GM18505 (cell line): ENCODE measurements around the gene RBM4.

Source experiments
- ATAC-seq: cut with Tn5 transposase; IDR thresholded peaks from one replicate; pipeline ENCODE4 v1.9.1; 2021; ENCODE audit not compliant: unreplicated experiment
- POLR2A ChIP-seq: IDR thresholded peaks from 4 replicates; pipeline ENCODE4 v1.6.1; 2011; ENCODE audit warnings: borderline replicate concordance; ENCODE audit not compliant: insufficient read depth, insufficient read length; ENCODE audit errors: extremely low read depth

RBM4 gene

DNA sequence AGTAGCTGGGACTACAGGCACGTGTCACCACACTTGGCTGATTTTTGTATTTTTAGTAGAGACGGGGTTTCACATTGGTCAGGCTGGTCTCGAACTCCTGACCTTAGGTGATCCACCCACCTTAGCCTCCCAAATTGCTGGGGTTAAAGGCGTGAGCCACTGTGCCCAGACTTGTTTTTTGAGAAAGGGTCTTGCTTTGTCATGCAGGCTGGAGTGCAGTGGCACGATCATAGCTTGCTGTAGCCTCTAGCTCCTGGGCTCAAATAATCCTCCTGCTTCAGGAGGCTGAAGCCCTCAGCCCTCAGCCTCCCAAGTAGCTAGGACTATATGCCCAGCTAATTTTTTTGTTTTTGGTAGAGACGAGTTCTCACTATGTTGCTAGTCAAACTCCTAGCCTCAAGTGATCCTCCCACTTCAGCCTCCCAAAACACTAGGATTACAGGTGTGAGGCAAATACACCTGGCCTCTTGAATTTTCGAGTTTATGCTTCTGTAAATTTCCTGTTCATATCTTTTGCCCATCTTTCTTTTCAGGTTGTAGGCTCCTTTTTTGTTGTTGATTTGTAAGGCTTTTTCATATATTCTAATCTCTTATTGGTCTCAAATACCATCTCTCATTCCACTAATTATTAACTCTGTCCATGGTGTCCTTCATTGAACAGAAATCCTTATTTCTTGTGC, 42.6 kb downstream of the RBM4 start:
- no peak for TF ChIP-seq POLR2A
- no peak for ATAC-seq

DNA sequence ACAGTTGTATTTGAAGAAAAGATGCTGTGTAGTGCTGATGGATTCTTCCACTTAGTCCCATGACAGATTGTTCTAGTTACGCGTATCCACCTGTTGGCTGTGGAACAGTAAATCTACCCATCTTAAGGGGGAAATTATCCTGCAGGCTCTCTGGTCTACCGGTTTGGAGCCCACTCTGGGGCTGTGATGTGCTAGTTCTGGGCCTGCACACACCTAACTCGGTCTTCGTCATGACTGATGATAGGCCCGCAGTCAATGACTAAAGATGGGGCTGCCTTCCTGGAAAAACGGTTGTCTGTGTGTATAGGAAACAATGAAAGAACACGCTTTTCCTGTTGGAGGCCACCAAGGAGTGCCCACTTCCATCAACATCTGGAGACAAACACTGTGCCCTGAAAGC, 45.4 kb downstream of the RBM4 start:
- no peak for TF ChIP-seq POLR2A
- no peak for ATAC-seq

DNA sequence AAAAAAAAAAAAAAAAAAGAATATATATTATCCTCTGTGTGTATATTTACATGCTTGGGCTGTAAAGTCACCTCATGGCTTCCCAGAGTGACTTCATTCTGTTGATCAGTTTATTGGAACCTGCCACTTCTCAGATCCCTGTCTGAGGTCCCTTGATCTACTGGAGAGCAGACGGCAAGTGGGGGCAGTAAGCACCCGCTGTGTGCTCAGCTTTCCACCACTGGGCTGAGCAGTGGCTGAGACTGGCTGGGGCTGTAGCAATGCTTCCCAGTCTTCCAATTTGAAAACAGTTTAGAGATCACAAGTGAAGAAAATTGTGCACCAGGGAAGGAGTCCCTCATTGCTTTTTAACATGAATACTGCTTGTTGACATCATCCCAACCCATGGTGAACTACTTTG, 46.1 kb downstream of the RBM4 start:
- no peak for ATAC-seq
- TF ChIP-seq POLR2A, result no peak

GRCh38 chr11:66685276-66686099, 47.0 kb downstream of the RBM4 start:
- ATAC-seq, result no peak
- TF ChIP-seq POLR2A, result no peak

DNA sequence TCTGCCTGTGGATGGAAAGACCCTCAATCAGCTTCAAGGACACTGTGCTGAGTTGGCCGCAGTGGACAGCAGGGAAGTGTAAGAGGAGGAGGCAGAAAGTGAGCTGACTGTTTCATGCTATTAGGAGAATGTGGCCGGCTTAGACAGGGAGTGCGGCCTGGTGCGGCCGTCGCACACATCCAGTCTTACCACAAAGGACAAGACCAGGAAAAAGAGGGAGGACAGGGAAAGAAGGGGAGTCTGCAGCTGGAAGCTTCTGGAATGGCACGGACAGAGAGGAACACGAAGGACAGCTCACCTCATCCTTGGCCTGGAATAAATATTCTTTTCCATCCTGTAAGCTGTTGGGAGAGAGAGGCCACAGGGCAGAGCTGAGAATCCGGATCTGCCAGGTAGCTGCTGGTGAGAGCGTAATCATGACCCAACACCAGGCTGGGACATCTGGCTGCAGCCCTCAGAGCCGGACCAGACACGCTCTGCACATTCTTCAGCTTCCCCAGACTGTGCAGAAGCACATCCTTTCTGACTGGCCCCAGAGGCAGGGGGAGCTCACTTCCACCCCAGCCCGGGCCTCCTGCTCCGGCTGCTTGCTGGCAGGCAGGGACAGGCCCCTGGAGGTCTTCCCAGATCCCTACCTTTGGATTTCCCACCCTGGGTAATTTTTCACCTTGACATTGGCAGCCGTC, 47.7 kb downstream of the RBM4 start:
- ATAC-seq, result no peak
- no peak for TF ChIP-seq POLR2A

- TF ChIP-seq POLR2A, result no peak
- no peak for ATAC-seq
Measured at GRCh38 chr11:66686801-66687750, 48.6 kb downstream of the RBM4 start.

DNA sequence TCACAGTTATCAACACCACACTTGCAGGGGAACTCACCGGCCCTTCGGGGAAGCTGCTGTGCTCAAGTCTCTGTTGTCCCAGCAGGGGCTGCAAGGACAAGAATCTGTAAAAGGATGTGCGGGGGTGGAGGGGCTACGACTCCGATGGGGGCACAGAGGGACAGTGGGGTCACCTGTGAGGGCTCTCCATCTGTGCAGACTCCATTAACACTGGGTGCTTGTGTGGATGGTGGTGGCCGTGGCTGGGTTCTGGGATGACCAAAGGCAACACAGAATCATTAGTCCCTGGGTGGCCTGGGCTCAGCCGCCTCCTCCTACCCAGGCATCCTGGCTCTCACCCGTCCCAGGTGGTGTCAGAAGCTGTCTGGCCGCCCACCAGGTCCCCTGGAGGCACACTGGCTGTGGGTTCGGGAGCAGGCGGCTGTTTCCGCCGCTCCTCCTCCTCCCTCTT, 49.4 kb downstream of the RBM4 start:
- no peak for TF ChIP-seq POLR2A
- no peak for ATAC-seq

DNA sequence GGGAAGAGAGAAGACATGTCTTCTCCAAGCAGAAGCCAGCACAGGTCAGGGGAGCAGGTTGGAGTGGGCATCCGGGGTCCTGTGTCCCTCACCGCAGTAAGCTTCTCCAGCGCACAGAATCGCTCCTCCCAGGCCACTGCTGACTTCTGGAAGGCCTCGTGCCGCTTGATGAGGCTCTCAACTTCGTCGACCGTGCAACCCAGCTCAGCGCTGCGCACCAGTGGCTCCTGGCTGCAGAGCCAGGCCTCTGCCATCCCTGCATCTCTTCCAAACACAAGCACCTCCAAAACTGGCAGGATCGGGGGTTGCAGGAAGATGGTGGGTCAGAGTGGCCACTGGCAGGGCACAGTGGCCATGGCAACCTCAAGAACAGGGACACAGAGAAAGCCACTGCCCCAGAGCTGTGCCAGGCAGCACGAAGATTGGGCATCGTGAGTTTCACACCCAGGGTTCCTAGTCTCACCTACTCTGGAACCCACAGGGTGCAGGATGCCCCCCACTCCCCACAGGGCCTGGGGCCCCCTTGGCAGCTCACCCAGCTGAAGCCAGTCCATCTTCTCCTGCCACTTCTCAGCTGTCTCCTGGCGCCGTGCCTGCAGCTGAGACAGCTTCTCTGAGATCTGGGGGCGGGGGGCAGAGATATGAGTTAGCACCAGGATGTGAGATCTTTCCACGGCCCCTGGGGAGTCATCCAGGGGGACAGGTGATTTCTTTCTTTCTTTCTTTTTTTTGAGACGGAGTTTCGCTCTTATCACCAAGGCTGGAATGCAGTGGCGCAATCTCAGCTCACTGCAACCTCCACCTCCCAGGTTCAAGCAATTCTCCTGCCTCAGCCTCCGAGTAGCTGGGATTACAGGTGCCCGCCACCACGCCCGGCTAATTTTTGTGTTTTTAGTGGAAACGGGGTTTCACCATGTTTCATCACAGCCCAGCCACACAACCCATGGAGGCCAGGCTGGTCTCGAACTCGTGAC, 50.3 kb downstream of the RBM4 start:
- ATAC-seq, result no peak
- TF ChIP-seq POLR2A, result no peak

- no peak for TF ChIP-seq POLR2A
- no peak for ATAC-seq
Measured at GRCh38 chr11:66689661-66690590, 51.4 kb downstream of the RBM4 start.

DNA sequence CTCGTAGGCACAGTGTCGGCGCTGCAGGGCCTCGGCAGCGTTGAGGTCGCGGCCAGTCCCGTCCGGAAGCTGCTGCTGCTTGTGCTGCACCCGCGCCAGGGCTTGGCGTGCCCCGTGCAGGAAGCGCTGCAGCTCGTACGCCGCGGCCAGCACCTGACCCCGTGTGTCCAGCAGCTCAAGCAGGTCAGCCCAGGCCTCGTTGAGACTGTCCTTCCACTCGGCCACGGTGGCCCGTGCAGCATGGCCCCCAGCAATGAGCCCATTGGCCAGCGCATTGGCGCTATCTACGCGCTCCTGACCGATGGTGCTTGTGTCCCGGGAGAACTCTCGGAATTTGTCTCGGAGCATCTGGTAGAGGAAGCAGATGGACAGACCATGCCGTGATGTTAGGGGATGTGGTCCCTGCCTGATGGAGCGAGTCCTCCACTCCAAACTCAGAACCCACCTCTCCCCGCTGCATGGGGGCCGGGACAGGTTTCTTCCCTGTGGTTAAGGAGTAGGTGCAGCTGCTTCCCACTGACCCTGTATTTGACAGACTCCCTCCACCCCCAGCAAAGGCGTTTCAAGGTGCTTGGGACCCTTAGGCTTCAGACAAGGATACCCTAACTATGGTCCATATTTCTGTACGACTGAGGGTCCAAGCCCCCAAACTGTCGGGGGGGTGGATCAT, 52.9 kb downstream of the RBM4 start:
- ATAC-seq, result no peak
- no peak for TF ChIP-seq POLR2A
